GM21528 (cell line): Measurements from ENCODE around the gene CECR2.
"Not testable (repeated sequence)": the region's sequence is repeated elsewhere in the genome, so short reads cannot be mapped to it uniquely, and the experiment has no call there.

ENCODE experiments used
- ATAC-seq: cut with Tn5 transposase; IDR thresholded peaks from one replicate; pipeline ENCODE4 v1.9.1; 2021; ENCODE audit warnings: mild to moderate bottlenecking, moderate library complexity; ENCODE audit not compliant: unreplicated experiment, low FRiP score

Gene CECR2

DNA sequence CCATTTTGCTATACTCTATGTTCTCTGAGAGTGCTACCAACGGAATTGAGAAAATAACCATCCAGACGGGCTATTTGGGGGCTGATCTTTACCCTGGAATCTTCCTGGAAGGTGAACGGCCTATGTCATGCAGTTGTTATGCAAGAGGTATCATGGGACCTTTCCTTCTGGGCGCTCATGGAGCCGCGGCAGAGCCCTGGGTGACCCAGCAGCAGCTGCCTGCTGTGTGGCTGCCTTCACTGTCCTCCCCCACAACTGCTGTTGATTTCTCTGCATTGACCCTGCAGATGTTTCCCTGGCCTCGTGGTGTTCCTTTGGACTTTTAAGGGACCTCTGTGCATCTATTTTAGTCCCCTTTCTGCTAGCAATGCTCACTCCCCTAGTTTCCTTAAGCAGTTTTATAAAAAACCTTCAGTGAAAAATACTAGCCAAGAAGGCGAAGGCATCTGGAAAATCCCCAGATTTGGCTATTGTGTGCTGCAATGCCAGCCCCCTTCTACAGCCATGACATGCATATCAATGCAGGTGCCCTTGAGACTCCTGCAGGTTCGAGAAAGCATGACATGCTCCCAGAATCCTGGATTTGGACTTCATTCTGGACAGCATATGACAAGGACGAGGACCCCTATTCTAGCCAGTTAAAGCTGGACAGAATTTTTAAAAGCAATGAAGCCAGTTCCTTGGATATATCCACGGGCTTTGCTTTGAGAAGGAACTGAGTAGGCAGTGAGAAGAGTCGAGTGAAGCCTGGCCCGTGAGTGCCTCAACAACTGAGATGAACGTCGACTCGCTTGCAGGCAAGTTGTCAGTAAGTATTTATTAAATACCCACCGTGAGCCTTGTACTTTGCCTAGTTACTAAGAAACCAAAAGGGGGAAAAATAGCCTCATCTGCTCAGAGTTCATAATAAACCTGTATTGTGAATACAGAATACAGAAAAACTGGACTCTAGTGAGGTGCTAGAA, 193.9 kb downstream of the CECR2 start, which contains the start of gene SLC25A18:
Gene SLC25A18, plus strand, starts transcription at position 593 of the 965 bp plus-strand sequence. CDS start 16,447 bp downstream, outside the sequence.
- no peak for ATAC-seq

DNA sequence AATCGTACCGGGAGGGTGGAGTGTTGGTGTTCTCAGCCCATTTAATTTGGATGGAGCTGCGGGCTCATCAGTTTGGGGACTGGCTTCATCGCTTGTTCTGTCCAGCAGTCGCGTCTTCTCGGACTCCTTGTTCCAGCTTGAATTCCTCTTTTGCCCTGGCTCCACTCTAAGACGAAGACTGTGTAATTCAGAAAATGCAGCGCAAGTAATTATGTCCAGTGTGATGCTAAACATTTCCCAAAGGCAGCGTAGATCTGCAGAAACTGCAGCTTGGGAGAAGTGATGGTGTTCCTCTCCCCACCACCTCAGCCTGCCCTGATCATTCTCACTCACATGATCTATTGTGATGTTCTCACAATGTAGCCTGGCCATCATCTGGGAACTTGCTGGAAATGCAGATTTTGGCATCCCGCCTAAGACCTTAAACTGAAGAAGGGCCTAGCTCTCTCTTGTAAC, 194.7 kb downstream of the CECR2 start:
- ATAC-seq, result no peak

- ATAC-seq, result not testable (repeated sequence)
Observed at GRCh38 chr22:17566016-17566687, 196.9 kb downstream of the CECR2 start.

- no peak for ATAC-seq
Observed at GRCh38 chr22:17566776-17567175, 197.5 kb downstream of the CECR2 start.

DNA sequence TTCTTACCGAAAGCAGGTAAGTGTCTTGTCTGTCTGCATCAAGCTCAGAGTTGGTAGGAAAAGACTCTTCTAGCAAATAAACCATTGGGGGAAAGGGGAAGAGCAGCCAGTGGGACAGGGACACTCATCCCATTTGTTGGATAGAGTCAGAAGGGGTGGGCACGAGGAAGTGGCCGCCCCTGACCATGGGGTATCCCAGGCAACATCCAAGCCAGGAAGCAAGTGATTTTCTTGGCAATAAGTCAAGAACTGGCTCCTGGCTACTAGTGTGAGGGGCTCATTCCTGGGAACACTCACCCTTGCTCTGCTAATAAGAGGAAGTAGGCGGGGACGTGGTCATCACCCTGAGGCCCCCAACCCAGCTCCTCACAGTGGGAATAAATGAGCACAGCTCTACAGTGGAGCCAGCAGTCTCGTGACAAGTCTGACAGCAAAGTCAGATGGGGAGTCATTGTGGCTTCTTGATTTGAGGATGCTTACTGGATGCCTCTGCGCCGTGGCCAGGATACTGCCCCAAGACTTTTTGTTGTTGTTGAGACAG, 200.8 kb downstream of the CECR2 start:
- ATAC-seq, result no peak

DNA sequence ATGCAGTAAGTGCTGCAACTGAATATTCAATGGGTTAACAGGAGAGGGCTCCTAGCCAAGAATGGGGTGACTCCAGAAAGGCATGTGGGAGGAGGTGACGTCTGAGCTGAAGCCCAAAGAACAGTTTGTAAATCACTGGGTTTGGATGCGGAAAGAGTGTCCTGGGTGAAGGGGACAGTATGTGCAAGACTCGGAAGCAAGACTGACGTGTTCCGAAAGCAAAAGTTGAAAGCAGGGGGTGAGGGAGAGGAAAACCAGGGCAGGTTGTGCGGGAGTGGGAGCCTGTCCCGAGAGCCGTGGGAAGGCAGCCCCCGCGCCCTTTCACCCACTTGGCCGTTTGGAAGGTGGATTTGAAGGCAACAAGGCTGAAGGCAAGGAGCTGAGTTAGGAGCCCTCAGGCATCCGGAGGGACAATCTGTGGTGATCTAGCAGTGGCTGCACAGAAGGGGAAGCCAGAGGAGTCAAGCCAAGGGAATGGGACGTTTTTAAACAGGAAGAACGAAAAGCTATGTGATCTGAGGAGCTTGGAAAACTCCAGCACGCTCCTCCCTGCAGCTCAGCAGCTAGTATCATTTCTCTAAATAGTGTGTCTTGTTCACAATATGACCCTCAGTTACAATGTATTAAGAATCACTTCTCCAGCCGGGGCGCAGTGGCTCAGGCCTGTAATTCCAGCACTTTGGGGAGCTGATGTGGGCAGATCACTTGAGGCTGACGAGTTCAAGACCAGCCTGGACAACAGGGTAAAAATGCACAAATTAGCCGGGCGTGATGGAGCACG, 201.8 kb downstream of the CECR2 start:
- no peak for ATAC-seq

DNA sequence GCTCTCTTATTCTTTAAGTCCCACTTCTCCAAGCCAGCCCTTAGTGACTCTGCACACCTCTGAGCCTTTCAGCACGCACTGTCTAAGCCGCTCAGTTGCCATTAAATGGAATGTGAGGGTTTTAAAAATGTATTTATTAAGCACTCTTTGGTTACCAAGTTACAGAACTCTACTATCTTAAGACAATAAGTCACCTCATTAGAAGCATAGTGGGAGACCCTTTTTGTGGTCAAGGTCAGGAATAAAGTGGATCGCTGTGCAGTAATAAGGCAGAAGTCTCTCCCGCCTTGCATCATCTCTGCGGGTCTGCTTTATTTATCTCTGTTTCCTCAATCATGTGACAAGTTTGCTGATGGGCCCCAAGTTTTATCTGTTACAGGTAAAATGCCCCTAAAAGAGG, 205.9 kb downstream of the CECR2 start:
- ATAC-seq, result no peak

DNA sequence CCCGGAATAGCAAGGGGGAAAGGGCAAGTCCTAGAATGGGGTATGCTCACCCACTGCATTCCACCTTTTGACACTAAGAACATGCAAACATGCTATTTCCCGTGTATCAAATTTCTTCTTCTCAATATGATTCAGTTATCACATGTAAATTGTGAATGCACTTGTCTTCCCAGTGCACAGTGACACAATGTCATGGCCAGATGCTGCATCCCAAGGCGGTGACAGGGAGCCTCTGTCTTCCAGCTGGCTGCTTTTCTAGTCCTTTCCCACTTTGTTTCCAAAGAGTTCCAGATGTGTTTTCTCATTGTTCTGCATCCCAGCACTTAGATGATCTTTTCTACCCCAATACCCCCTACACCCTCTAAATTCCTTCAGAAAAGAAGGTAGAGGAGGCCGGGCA, 206.4 kb downstream of the CECR2 start:
- ATAC-seq, result no peak

- no peak for ATAC-seq
Observed at GRCh38 chr22:17576470-17576869, 207.2 kb downstream of the CECR2 start.

GRCh38 chr22:17578136-17578754, 209.0 kb downstream of the CECR2 start:
- ATAC-seq, result no peak

DNA sequence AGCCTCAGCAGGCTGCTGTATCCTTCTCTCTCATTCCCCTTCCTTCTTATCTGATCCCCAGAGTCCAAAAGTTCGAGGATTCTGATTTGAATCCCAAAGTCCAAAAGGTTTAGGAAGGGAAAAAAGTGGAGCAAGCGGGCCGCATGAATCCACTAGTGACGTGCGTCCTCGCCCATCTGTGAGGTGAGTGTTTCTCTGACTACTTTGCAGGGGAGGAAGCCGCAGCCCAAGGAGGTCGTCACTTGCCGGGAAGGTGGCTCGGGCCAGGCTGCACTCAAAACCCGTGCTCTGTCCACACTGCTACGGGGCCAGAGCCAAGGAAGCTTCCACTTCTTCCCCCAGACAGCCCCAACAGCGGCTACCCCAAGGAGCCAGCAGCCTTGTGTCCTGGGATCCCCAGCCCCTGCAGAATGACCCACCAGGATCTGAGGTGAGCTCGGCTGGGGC, 210.3 kb downstream of the CECR2 start:
- ATAC-seq, result no peak

- ATAC-seq, result no peak
Observed at GRCh38 chr22:17580441-17581031, 211.3 kb downstream of the CECR2 start.

GRCh38 chr22:17581056-17581455, 211.8 kb downstream of the CECR2 start:
- ATAC-seq, result no peak

- no peak for ATAC-seq
Observed at GRCh38 chr22:17581631-17582030, 212.4 kb downstream of the CECR2 start.

GRCh38 chr22:17583151-17583550, 213.9 kb downstream of the CECR2 start:
- no peak for ATAC-seq

- ATAC-seq, result no peak
Observed at GRCh38 chr22:17586831-17587440, 217.7 kb downstream of the CECR2 start.

DNA sequence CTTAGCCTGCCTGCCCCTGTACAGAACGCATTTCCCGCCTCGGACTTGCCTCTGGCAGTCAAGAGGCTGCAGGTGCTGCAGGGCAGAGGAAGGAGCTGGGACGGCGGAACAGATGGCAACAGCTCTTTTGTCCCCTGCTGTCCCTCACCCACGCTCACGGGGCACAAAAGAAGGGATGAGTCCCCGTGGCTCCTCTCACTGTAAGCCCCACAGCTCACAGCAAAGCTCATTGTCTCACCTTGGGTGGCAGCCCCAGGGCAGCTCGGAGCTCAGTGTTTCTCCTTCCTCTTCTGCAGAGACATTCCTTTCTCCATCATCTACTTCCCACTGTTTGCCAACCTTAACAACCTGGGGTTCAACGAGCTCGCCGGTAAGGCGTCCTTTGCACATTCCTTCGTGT, 218.4 kb downstream of the CECR2 start:
- ATAC-seq, result no peak

- no peak for ATAC-seq
Observed at GRCh38 chr22:17588606-17589005, 219.3 kb downstream of the CECR2 start.

- no peak for ATAC-seq
Observed at GRCh38 chr22:17589810-17590375, 220.6 kb downstream of the CECR2 start.
